Measurements from ENCODE around the gene SYTL1.

SYTL1 gene

GRCh38 chr1:27400082-27400962 lies 58.5 kb downstream of the SYTL1 start:
- DNase-seq: no peak

DNA sequence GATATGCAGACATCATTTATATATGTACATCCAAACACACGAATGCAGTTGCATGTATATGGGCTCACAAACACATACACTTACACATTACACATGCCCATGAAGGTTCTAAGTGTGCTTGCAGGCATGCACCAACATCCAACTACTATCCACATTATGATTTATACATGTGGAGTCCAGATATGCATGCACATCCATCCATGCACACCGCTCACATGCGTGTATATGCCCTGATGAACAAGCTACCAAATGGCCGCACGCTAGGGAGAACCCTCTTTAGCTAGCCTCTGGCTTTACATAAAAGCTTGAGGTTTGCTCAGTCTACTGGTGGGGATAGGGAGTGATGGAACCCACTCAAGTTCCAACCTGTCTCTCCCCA lies 59.1 kb downstream of the SYTL1 start:
- DNase-seq: no peak

GRCh38 chr1:27402349-27402754 lies 60.5 kb downstream of the SYTL1 start:
- peak in 48 of 58 donors; percentile 19 to 83 (median 54) for DNase-seq

GRCh38 chr1:27403065-27403726 lies 61.4 kb downstream of the SYTL1 start:
- peak in 14 of 58 donors; percentile 11 to 53 (median 20) for DNase-seq
